Parathyroid adenoma (tissue), 2 donors: ENCODE data around the gene ZFHX3.

Experiments used
- H2AFZ ChIP-seq: fragments of 300-600 bp; sonication (generic); one replicate; pipeline ENCODE4 v1.7.0; 2017; ENCODE audit warnings: antibody characterized with exemption, mild to moderate bottlenecking
- H3K27ac ChIP-seq: fragments of 300-600 bp; sonication (generic); one replicate; pipeline ENCODE4 v1.7.0; 2017
- H3K27me3 ChIP-seq: fragments of 300-600 bp; sonication (generic); one replicate; pipeline ENCODE4 v1.7.0; 2017; ENCODE audit warnings: low read length; ENCODE audit not compliant: control insufficient read depth, insufficient read depth
- H3K36me3 ChIP-seq: fragments of 300-600 bp; sonication (generic); one replicate; pipeline ENCODE4 v1.7.0; 2017; ENCODE audit warnings: low read length; ENCODE audit not compliant: control insufficient read depth, insufficient read depth
- H3K4me1 ChIP-seq: fragments of 300-600 bp; sonication (generic); one replicate; pipeline ENCODE4 v1.7.0; 2017; ENCODE audit warnings: control low read depth
- H3K4me2 ChIP-seq: fragments of 300-600 bp; sonication (generic); one replicate; pipeline ENCODE4 v1.7.0; 2017; ENCODE audit warnings: low read length
- H3K4me3 ChIP-seq: fragments of 300-600 bp; sonication (generic); one replicate; pipeline ENCODE4 v1.7.0; 2017; ENCODE audit warnings: low read depth, low read length
- H3K79me2 ChIP-seq: fragments of 300-600 bp; sonication (generic); one replicate; pipeline ENCODE4 v1.7.0; 2017; ENCODE audit warnings: control low read depth
- H3K9ac ChIP-seq: fragments of 300-600 bp; sonication (generic); one replicate; pipeline ENCODE4 v1.7.0; 2017; ENCODE audit warnings: mild to moderate bottlenecking
- H3K9me3 ChIP-seq: fragments of 300-600 bp; sonication (generic); one replicate; pipeline ENCODE4 v1.7.0; 2017; ENCODE audit warnings: low read length; ENCODE audit not compliant: control insufficient read depth
- TF ChIP-seq, protein P1 (sequence below): fragments of 300-600 bp; sonication (generic); IDR thresholded peaks from one replicate; pipeline ENCODE4 v1.7.0; 2017; ENCODE audit warnings: antibody characterized with exemption, mild to moderate bottlenecking
- donor health status: primary hyperparathyroidism.

Gene ZFHX3

GRCh38 chr16:72921620-72922019 lies 126.3 kb downstream of the ZFHX3 start:
- Histone ChIP-seq H3K27ac (no peak overlapping the region), H3K79me2 (peaks cover 49% of the 10 kb centered on the region), H3K4me2 (no peak overlapping the region), H3K36me3 (no peaks in the 10 kb centered on the region), H3K9me3 (no peaks in the 10 kb centered on the region), H3K4me1 (peaks cover 3% of the 10 kb centered on the region), H3K4me3 (no peak overlapping the region), H3K9ac (no peak overlapping the region), H2AFZ (no peak overlapping the region), H3K27me3 (no peaks in the 10 kb centered on the region)
- TF ChIP-seq, protein P1, sequence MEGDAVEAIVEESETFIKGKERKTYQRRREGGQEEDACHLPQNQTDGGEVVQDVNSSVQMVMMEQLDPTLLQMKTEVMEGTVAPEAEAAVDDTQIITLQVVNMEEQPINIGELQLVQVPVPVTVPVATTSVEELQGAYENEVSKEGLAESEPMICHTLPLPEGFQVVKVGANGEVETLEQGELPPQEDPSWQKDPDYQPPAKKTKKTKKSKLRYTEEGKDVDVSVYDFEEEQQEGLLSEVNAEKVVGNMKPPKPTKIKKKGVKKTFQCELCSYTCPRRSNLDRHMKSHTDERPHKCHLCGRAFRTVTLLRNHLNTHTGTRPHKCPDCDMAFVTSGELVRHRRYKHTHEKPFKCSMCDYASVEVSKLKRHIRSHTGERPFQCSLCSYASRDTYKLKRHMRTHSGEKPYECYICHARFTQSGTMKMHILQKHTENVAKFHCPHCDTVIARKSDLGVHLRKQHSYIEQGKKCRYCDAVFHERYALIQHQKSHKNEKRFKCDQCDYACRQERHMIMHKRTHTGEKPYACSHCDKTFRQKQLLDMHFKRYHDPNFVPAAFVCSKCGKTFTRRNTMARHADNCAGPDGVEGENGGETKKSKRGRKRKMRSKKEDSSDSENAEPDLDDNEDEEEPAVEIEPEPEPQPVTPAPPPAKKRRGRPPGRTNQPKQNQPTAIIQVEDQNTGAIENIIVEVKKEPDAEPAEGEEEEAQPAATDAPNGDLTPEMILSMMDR = no peak

DNA sequence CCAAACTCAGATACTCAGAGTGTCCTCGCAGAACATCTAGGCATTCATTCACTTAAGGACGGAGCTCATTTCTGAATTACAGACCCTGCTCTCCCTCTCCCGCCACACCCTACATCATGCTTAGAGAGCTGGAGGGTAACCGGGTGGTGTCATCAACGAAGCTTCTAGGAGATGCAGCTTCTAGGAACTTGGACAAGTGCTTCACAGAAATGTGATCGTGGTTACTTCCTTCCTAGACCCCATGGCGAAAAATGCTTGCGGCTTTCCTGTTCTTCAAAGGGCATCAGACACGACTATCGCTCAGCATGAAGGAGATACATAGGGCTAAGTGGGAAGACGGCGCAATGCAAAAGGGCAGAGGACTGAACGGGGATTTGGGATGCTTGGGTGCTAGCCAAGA lies 126.8 kb downstream of the ZFHX3 start:
- Histone ChIP-seq H3K4me3 (no peak overlapping the region), H3K79me2 (peaks cover 51% of the 10 kb centered on the region), H3K9ac (no peak overlapping the region), H3K4me2 (no peak overlapping the region), H3K27ac (no peak overlapping the region), H2AFZ (no peak overlapping the region), H3K27me3 (no peaks in the 10 kb centered on the region), H3K36me3 (no peaks in the 10 kb centered on the region), H3K4me1 (peaks cover 3% of the 10 kb centered on the region), H3K9me3 (no peaks in the 10 kb centered on the region)
- TF ChIP-seq, protein P1 = no peak

GRCh38 chr16:72917051-72917450 lies 130.9 kb downstream of the ZFHX3 start:
- Histone ChIP-seq H3K4me1 (peaks cover 3% of the 10 kb centered on the region), H3K36me3 (no peaks in the 10 kb centered on the region), H2AFZ (no peak overlapping the region), H3K9ac (no peak overlapping the region), H3K79me2 (peaks cover 44% of the 10 kb centered on the region), H3K4me3 (no peak overlapping the region), H3K9me3 (no peaks in the 10 kb centered on the region), H3K4me2 (no peak overlapping the region), H3K27ac (no peak overlapping the region), H3K27me3 (no peaks in the 10 kb centered on the region)
- TF ChIP-seq, protein P1 = no peak

DNA sequence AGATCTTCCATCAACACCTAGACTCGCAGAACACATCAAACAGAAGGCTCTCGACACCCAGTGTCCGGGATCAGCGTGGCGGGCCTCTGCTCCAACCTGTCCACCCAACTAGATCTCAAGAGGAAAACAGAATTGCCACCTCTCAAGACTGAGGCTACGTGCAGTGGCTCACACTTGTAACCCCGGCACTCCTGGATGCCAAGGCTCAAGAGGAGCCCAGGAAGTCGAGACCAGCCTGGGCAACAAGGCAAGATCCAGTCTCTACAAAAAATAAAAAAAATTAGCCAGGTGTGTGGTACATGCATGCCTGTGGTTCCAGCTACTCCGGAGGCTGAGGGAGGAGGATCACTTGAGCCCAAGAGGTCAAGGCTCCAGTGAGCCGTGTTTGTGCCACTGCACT lies 132.6 kb downstream of the ZFHX3 start:
- H3K27ac ChIP-seq = no peak overlapping the region
- no peaks in the 10 kb centered on the region for H3K9me3 ChIP-seq
- no peak overlapping the region for H3K4me3 ChIP-seq
- no peaks in the 10 kb centered on the region for H3K4me1 ChIP-seq
- H3K9ac ChIP-seq = no peak overlapping the region
- TF ChIP-seq, protein P1 = no peak
- H3K36me3 ChIP-seq = no peaks in the 10 kb centered on the region
- no peak overlapping the region for H3K4me2 ChIP-seq
- no peaks in the 10 kb centered on the region for H3K27me3 ChIP-seq
- peaks cover 43% of the 10 kb centered on the region for H3K79me2 ChIP-seq
- H2AFZ ChIP-seq = no peak overlapping the region

GRCh38 chr16:72913551-72913950 lies 134.4 kb downstream of the ZFHX3 start:
- Histone ChIP-seq H3K4me3 (no peak overlapping the region), H3K27ac (no peak overlapping the region), H3K79me2 (peaks cover 32% of the 10 kb centered on the region), H3K36me3 (no peaks in the 10 kb centered on the region), H3K9me3 (no peaks in the 10 kb centered on the region), H3K4me1 (no peaks in the 10 kb centered on the region), H2AFZ (no peak overlapping the region), H3K27me3 (no peaks in the 10 kb centered on the region), H3K9ac (no peak overlapping the region), H3K4me2 (no peak overlapping the region)
- TF ChIP-seq, protein P1 = no peak
